SJCRH30 (cell line): ENCODE data around the gene ZDHHC4. TPM values are rescaled to one million over a fixed set of nuclear protein-coding genes. Genes with fewer than 3 reads are reported as not detected.
A peak's percentile ranks its signal among the peaks of the same experiment; 100 is the strongest.

Source experiments
- DNase-seq, 2 experiments: peaks; one replicate each; pipeline ENCODE4 v3.0.0-alpha.2; 2015 to 2020
- H3K27ac ChIP-seq: fragments of 250-450 bp; sonication (Bioruptor Pico); 2 replicates; pipeline ENCODE4 v1.5.1; 2020; ENCODE audit warnings: mild to moderate bottlenecking, moderate library complexity
- H3K27me3 ChIP-seq: fragments of 250-450 bp; sonication (Bioruptor Pico); 2 replicates; pipeline ENCODE4 v1.5.1; 2020; ENCODE audit warnings: mild to moderate bottlenecking, moderate library complexity
- H3K36me3 ChIP-seq: fragments of 250-450 bp; sonication (Bioruptor Pico); 2 replicates; pipeline ENCODE4 v1.5.1; 2020; ENCODE audit warnings: mild to moderate bottlenecking, moderate library complexity
- H3K4me1 ChIP-seq: fragments of 250-450 bp; sonication (Bioruptor Pico); 2 replicates; pipeline ENCODE4 v1.5.1; 2020; ENCODE audit warnings: mild to moderate bottlenecking, moderate library complexity
- H3K4me3 ChIP-seq: fragments of 250-450 bp; sonication (Bioruptor Pico); 2 replicates; pipeline ENCODE4 v1.5.1; 2020; ENCODE audit warnings: mild to moderate bottlenecking, moderate library complexity
- H3K9me3 ChIP-seq: fragments of 250-450 bp; sonication (Bioruptor Pico); replicated peaks from 2 replicates; pipeline ENCODE4 v1.5.1; 2020; ENCODE audit warnings: mild to moderate bottlenecking, moderate library complexity
- total RNA-seq: library from RNA; depleted of rRNA; stranded (reverse); fragments of >200 nt; shearing (Covaris generic); gene quantifications from 2 replicates; pipeline ENCODE4 v1.2.3, GENCODE V29; 2014

ZDHHC4 gene
- total RNA-seq, 1 experiment from 2014 or later, result 56.7 TPM

GRCh38 chr7:6551016-6551511 lies 26.2 kb upstream of the ZDHHC4 start, which contains the start of gene GRID2IP:
GRID2IP (minus strand) TSS chr7:6551461; CDS start chr7:6551436, 25 bp downstream.
- Histone ChIP-seq H3K4me3 (no peak within 1 kb of the TSS), H3K27me3 (peaks cover 4% of the 10 kb centered on the region; the same call in 1 of the 2 replicates), H3K9me3 (no peaks in the 10 kb centered on the region), H3K27ac (no peak within 1 kb of the TSS), H3K36me3 (no peaks in the 10 kb centered on the region), H3K4me1 (no peaks in the 10 kb centered on the region)
- no peak for DNase-seq

- Histone ChIP-seq H3K9me3 (no peaks in the 10 kb centered on the region), H3K36me3 (no peaks in the 10 kb centered on the region), H3K27ac (no peak overlapping the region), H3K27me3 (peaks cover 4% of the 10 kb centered on the region; the same call in 1 of the 2 replicates), H3K4me1 (peaks cover 9% of the 10 kb centered on the region), H3K4me3 (no peak overlapping the region)
- DNase-seq, result no peak
These were observed 23.7 kb upstream of the ZDHHC4 start for GRCh38 chr7:6553448-6554044.

GRCh38 chr7:6554848-6555247 lies 22.4 kb upstream of the ZDHHC4 start:
- H3K4me1 ChIP-seq, result peaks cover 9% of the 10 kb centered on the region
- no peaks in the 10 kb centered on the region for H3K36me3 ChIP-seq
- H3K4me3 ChIP-seq, result no peak overlapping the region
- no peak overlapping the region for H3K27ac ChIP-seq
- H3K9me3 ChIP-seq, result no peaks in the 10 kb centered on the region
- no peak for DNase-seq
- H3K27me3 ChIP-seq, result peaks cover 4% of the 10 kb centered on the region; the same call in 1 of the 2 replicates

- Histone ChIP-seq H3K4me3 (no peak overlapping the region), H3K27ac (no peak overlapping the region), H3K9me3 (no peaks in the 10 kb centered on the region), H3K4me1 (peaks cover 9% of the 10 kb centered on the region), H3K27me3 (peaks cover 4% of the 10 kb centered on the region; the same call in 1 of the 2 replicates), H3K36me3 (no peaks in the 10 kb centered on the region)
- no peak for DNase-seq
These were observed 21.1 kb upstream of the ZDHHC4 start for GRCh38 chr7:6556196-6556595.

GRCh38 chr7:6558837-6559236 lies 18.4 kb upstream of the ZDHHC4 start:
- DNase-seq, result peak; percentile 62 to 78
- Histone ChIP-seq H3K9me3 (no peaks in the 10 kb centered on the region), H3K36me3 (no peaks in the 10 kb centered on the region; the same call in 1 of the 2 replicates)

GRCh38 chr7:6559896-6560295 lies 17.4 kb upstream of the ZDHHC4 start:
- H3K4me3 ChIP-seq, result no peak overlapping the region

More at GRCh38 chr7:6558837-6559236, 18.4 kb upstream of the ZDHHC4 start:
- H3K27ac ChIP-seq, result no peak overlapping the region
- H3K4me1 ChIP-seq, result peaks cover 9% of the 10 kb centered on the region
- no peak overlapping the region for H3K4me3 ChIP-seq
- no peaks in the 10 kb centered on the region; the same call in 1 of the 2 replicates for H3K27me3 ChIP-seq

GRCh38 chr7:6562106-6562505 lies 15.1 kb upstream of the ZDHHC4 start:
- no peak overlapping the region for H3K27ac ChIP-seq

More at GRCh38 chr7:6559896-6560295, 17.4 kb upstream of the ZDHHC4 start:
- DNase-seq, result no peak
- Histone ChIP-seq H3K27me3 (peaks cover 4% of the 10 kb centered on the region), H3K36me3 (no peaks in the 10 kb centered on the region; the same call in 1 of the 2 replicates), H3K4me1 (peaks cover 9% of the 10 kb centered on the region), H3K9me3 (no peaks in the 10 kb centered on the region), H3K27ac (no peak overlapping the region)

GRCh38 chr7:6563936-6564770 lies 13.1 kb upstream of the ZDHHC4 start:
- Histone ChIP-seq H3K4me3 (no peak overlapping the region), H3K36me3 (no peaks in the 10 kb centered on the region; the same call in 1 of the 2 replicates), H3K27me3 (peaks cover 6% of the 10 kb centered on the region), H3K4me1 (no peaks in the 10 kb centered on the region), H3K27ac (no peak overlapping the region), H3K9me3 (no peaks in the 10 kb centered on the region)
- DNase-seq, result no peak

More at GRCh38 chr7:6562106-6562505, 15.1 kb upstream of the ZDHHC4 start:
- H3K9me3 ChIP-seq, result no peaks in the 10 kb centered on the region
- no peak for DNase-seq
- H3K4me1 ChIP-seq, result peaks cover 6% of the 10 kb centered on the region
- H3K4me3 ChIP-seq, result no peak overlapping the region
- H3K27me3 ChIP-seq, result peaks cover 6% of the 10 kb centered on the region
- H3K36me3 ChIP-seq, result no peaks in the 10 kb centered on the region; the same call in 1 of the 2 replicates

GRCh38 chr7:6565655-6566054 lies 11.6 kb upstream of the ZDHHC4 start:
- no peak overlapping the region for H3K27ac ChIP-seq
- no peaks in the 10 kb centered on the region for H3K9me3 ChIP-seq
- no peak for DNase-seq
- no peaks in the 10 kb centered on the region; the same call in 1 of the 2 replicates for H3K36me3 ChIP-seq
- H3K4me3 ChIP-seq, result no peak overlapping the region
- H3K4me1 ChIP-seq, result no peaks in the 10 kb centered on the region
- H3K27me3 ChIP-seq, result peaks cover 6% of the 10 kb centered on the region

GRCh38 chr7:6567886-6568285 lies 9.4 kb upstream of the ZDHHC4 start:
- H3K4me1 ChIP-seq, result no peaks in the 10 kb centered on the region
- no peak overlapping the region for H3K4me3 ChIP-seq
- no peaks in the 10 kb centered on the region for H3K9me3 ChIP-seq
- DNase-seq, result no peak
- H3K27ac ChIP-seq, result no peak overlapping the region
- peaks cover 6% of the 10 kb centered on the region for H3K27me3 ChIP-seq
- no peaks in the 10 kb centered on the region for H3K36me3 ChIP-seq

GRCh38 chr7:6571160-6571779 lies 6.0 kb upstream of the ZDHHC4 start:
- no peaks in the 10 kb centered on the region for H3K9me3 ChIP-seq
- H3K4me1 ChIP-seq, result no peaks in the 10 kb centered on the region
- DNase-seq, result no peak

GRCh38 chr7:6575281-6576023 lies 1.8 kb upstream of the ZDHHC4 start:
- no peaks in the 10 kb centered on the region for H3K36me3 ChIP-seq
- DNase-seq, result no peak
- H3K27ac ChIP-seq, result no peak overlapping the region
- no peaks in the 10 kb centered on the region for H3K4me1 ChIP-seq
- no peak overlapping the region for H3K4me3 ChIP-seq
- no peaks in the 10 kb centered on the region for H3K9me3 ChIP-seq
- no peaks in the 10 kb centered on the region for H3K27me3 ChIP-seq

More at GRCh38 chr7:6571160-6571779, 6.0 kb upstream of the ZDHHC4 start:
- Histone ChIP-seq H3K27me3 (no peaks in the 10 kb centered on the region), H3K36me3 (no peaks in the 10 kb centered on the region), H3K4me3 (no peak overlapping the region), H3K27ac (no peak overlapping the region)

- Histone ChIP-seq H3K4me3 (peak overlapping the region; percentile 84), H3K27ac (no peak overlapping the region), H3K4me1 (no peaks in the 10 kb centered on the region), H3K27me3 (no peaks in the 10 kb centered on the region), H3K9me3 (no peaks in the 10 kb centered on the region), H3K36me3 (no peaks in the 10 kb centered on the region)
- DNase-seq, result peak in 1 of 2 experiments; percentile 26
These were observed 1.0 kb upstream of the ZDHHC4 start for GRCh38 chr7:6576024-6576866.
